ENCODE data around the gene TDG.

TDG gene

DNA sequence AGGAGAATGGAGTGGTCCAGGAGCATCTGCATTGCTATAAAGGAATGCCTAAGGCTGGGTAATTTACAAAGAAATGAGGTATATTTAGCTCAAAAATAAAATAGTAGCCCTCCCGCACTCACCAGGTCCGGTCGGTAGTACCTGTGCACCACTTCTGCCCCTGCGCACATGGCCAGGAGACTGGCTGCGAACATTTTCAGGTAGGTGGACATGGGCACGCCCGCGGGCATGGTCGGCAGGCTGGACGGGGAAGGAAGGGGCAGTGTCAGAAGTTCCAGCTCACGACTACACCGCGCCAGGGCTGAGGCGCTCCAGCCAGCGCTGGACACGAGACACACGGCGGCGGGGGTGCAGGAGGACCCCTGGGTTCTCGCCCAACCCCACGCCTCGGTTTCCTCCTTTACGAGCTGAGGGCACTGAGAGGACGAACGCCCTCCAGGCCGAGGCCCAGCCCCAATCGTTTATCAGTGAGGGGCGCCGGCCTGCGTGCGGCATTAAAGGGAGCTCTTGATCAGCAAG is 9.1 kb upstream of the TDG start:
- H3K4me3 Mint-ChIP-seq: peak overlapping the region; percentile 90
- peaks cover 3% of the 10 kb centered on the region for H3K9me3 Mint-ChIP-seq
- H3K27me3 Mint-ChIP-seq (ENCODE audit: low read depth, poor library complexity): no peaks in the 10 kb centered on the region
- no peak for DNase-seq
- H3K4me1 Mint-ChIP-seq: peaks cover 48% of the 10 kb centered on the region
- no peak for TF ChIP-seq CTCF (IDR thresholded peaks at IDR 0.05)
- H3K36me3 Mint-ChIP-seq (ENCODE audit: low read depth): peaks cover 32% of the 10 kb centered on the region
- peak overlapping the region; percentile 100 for H3K27ac Mint-ChIP-seq

GRCh38 chr12:103957865-103958388 is 7.7 kb upstream of the TDG start:
- Mint-ChIP-seq H3K9me3 (peaks cover 3% of the 10 kb centered on the region), H3K27me3 (ENCODE audit: low read depth, poor library complexity) (no peaks in the 10 kb centered on the region), H3K36me3 (ENCODE audit: low read depth) (peaks cover 27% of the 10 kb centered on the region), H3K4me1 (peaks cover 51% of the 10 kb centered on the region), H3K4me3 (peak overlapping the region; percentile 90), H3K27ac (peak overlapping the region; percentile 100)
- TF ChIP-seq CTCF (IDR thresholded peaks at IDR 0.05): no peak
- DNase-seq: no peak

GRCh38 chr12:103958621-103959020 is 7.1 kb upstream of the TDG start:
- TF ChIP-seq CTCF (IDR thresholded peaks at IDR 0.05): no peak
- no peak for DNase-seq
- Mint-ChIP-seq H3K27me3 (ENCODE audit: low read depth, poor library complexity) (no peaks in the 10 kb centered on the region), H3K36me3 (ENCODE audit: low read depth) (peaks cover 28% of the 10 kb centered on the region), H3K27ac (peak overlapping the region; percentile 83), H3K4me3 (peak overlapping the region; percentile 74), H3K9me3 (peaks cover 3% of the 10 kb centered on the region), H3K4me1 (peaks cover 57% of the 10 kb centered on the region)

DNA sequence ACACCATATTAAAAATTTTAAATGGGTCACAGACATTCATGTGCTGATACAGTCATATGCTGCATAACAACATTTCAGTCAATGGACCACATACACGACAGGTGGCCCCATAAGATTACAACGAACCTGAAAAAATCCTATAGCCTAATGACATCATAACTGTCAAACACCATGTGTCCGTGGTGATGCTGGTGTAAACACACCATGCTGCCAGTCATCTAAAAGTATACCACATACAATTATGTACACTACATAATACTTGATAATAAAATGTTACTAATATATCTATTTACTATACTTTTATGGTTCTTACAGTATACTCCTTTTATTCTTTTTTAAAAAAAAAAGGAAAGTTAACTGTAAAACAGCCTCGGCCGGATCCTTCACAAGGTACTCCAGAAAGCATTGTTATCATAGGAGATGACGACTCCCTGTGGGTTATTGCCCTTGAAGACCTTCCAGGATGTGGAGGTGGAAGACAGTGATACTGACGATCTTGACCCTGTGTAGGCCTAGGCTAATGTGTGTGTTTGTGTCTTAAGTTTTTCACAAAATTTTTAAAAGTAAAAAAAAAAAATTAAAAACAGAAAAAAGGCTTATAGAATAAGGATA is 5.0 kb upstream of the TDG start:
- Mint-ChIP-seq H3K36me3 (ENCODE audit: low read depth) (peaks cover 18% of the 10 kb centered on the region), H3K27ac (no peak overlapping the region), H3K9me3 (peaks cover 3% of the 10 kb centered on the region), H3K27me3 (ENCODE audit: low read depth, poor library complexity) (no peaks in the 10 kb centered on the region), H3K4me3 (no peak overlapping the region), H3K4me1 (peaks cover 56% of the 10 kb centered on the region)
- no peak for DNase-seq
- no peak for TF ChIP-seq CTCF (IDR thresholded peaks at IDR 0.05)

DNA sequence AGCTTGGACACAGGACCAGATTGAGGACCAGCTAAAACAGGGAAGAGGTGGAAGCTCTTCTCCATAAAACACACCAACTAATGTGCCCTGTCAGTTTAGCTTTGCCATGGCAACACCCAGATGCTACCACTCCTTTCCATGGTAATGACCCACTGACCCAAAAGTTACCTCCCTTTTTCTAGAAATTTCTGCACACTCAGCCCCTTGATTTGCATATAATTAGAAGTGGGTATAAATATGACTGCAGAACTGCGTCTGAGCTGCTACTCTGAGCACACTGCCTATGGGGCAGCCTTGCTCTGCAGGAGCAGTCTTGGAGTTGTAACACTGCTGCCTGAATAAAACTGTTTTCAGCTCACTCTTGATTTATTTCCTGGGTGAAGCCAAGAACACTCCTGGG is 3.2 kb upstream of the TDG start:
- TF ChIP-seq CTCF (IDR thresholded peaks at IDR 0.05): no peak
- peak overlapping the region; percentile 90 for H3K27ac Mint-ChIP-seq
- DNase-seq: no peak
- H3K36me3 Mint-ChIP-seq (ENCODE audit: low read depth): peaks cover 18% of the 10 kb centered on the region
- H3K27me3 Mint-ChIP-seq (ENCODE audit: low read depth, poor library complexity): no peaks in the 10 kb centered on the region
- peaks cover 3% of the 10 kb centered on the region for H3K9me3 Mint-ChIP-seq
- peaks cover 62% of the 10 kb centered on the region for H3K4me1 Mint-ChIP-seq
- peak overlapping the region; percentile 28 for H3K4me3 Mint-ChIP-seq

- H3K9me3 Mint-ChIP-seq: peaks cover 3% of the 10 kb centered on the region
- H3K4me3 Mint-ChIP-seq: peak overlapping the region; percentile 95
- H3K36me3 Mint-ChIP-seq (ENCODE audit: low read depth): peaks cover 33% of the 10 kb centered on the region
- peaks cover 60% of the 10 kb centered on the region for H3K4me1 Mint-ChIP-seq
- H3K27ac Mint-ChIP-seq: peak overlapping the region; percentile 99
- H3K27me3 Mint-ChIP-seq (ENCODE audit: low read depth, poor library complexity): no peaks in the 10 kb centered on the region
- no peak for DNase-seq
- no peak for TF ChIP-seq CTCF (IDR thresholded peaks at IDR 0.05)
Observed at GRCh38 chr12:103964805-103965204, 867 bp upstream of the TDG start.

Data from nephron progenitor cell (in vitro differentiated cells).